Tibial nerve (tissue), 4 donors: Measurements from ENCODE around the gene RAB40A. TPM values are rescaled to one million over a fixed set of nuclear protein-coding genes. Genes with fewer than 3 reads are reported as not detected.

Experiments used
- DNase-seq, 2 donors: peaks; one replicate each; pipeline ENCODE4 v3.0.0-alpha.2; 2019; ENCODE audit warnings: low spot score in 2 of 2
- H3K27ac ChIP-seq, 4 donors: fragments of 200-600 bp; sonication (generic) in 3 of 4; one replicate each; pipeline ENCODE4 v1.5.1; 2017 to 2019; ENCODE audit warnings: mild to moderate bottlenecking in 1 of 4
- H3K27me3 ChIP-seq, 2 donors: fragments of 200-600 bp; sonication (generic) in 1 of 2; one replicate each; pipeline versions ENCODE4 v1.5.1 to v1.6.0; 2017 to 2019
- H3K36me3 ChIP-seq, 3 donors: fragments of 200-600 bp; sonication (generic); one replicate each; pipeline ENCODE4 v1.5.1; 2018 to 2019
- H3K4me1 ChIP-seq, 4 donors: fragments of 200-600 bp; sonication (generic) in 3 of 4; one replicate each; pipeline ENCODE4 v1.5.1; 2017 to 2019
- H3K4me3 ChIP-seq, 4 donors: fragments of 200-600 bp; sonication (generic) in 3 of 4; one replicate each; pipeline ENCODE4 v1.5.1; 2017 to 2019; ENCODE audit warnings: mild to moderate bottlenecking in 1 of 4, moderate library complexity in 1 of 4
- H3K9me3 ChIP-seq, 4 donors: fragments of 200-600 bp; sonication (generic) in 3 of 4; one replicate each; pipeline ENCODE4 v1.5.1; 2017 to 2019
- EP300 ChIP-seq, 2 donors: sonication (generic); formaldehyde crosslinking; IDR thresholded peaks; one replicate each; pipeline ENCODE4 v1.6.1; 2017; ENCODE audit warnings: antibody characterized with exemption in 2 of 2, mild to moderate bottlenecking in 1 of 2
- POLR2A ChIP-seq, 2 donors: fragments of 450-650 bp; IDR thresholded peaks; one replicate each; pipeline ENCODE4 v1.6.1; 2017; ENCODE audit warnings: antibody characterized with exemption in 2 of 2, mild to moderate bottlenecking in 2 of 2, moderate library complexity in 2 of 2
- WGBS, 2 donors: methylation state at CpG; one replicate each; pipeline ENCODE4 v1.1.5; 2018; 5-methylcytosine and 5-hydroxymethylcytosine counted together
- total RNA-seq, 4 donors: library from RNA; depleted of rRNA; stranded (reverse); fragments of >200 nt; gene quantifications; one replicate each; pipeline ENCODE4 v1.1.0, GENCODE V29; 2016
- TF ChIP-seq, protein P1 (sequence below), 5 experiments: fragments of 200-600 bp in 3 of 5; fragments of 450-650 bp in 2 of 5; sonication (generic) in 3 of 5; IDR thresholded peaks; one replicate each; pipeline ENCODE4 v1.5.1; 2016 to 2019; ENCODE audit warnings: antibody characterized with exemption in 5 of 5, mild to moderate bottlenecking in 3 of 5, moderate library complexity in 2 of 5

Gene RAB40A
- total RNA-seq, 4 donors from 2014 or later, result 0.39 to 8.7 (median 3.4) TPM

DNA sequence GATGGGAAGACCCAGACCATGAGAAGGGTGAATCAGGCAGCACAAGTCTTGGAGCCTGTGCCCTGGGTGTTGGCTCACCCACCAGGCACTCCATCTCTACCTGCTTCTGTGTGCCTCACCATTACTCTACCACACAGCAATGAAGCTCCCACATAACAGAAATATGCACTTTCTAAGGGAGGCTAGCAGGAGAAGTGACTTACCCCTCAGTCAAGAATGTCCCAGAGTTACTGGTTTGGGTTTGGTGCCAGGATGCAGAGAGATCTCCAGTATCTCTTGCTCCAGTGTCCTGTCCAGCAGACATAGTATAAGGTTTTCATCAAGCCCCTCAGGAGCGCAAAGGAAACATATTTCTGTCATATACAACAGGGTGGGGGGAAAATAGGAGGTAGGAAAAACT, 11.3 kb upstream of the RAB40A start:
- peaks cover 0 to 6% (median 0%) of the 10 kb centered on the region in 4 donors for H3K4me1 ChIP-seq
- no peak overlapping the region for H3K27ac ChIP-seq
- TF ChIP-seq EP300 (IDR thresholded peaks at IDR 0.05) (no peak), POLR2A (IDR thresholded peaks at IDR 0.05) (no peak)
- peaks cover 0 to 18% of the 10 kb centered on the region in 2 donors for H3K27me3 ChIP-seq
- H3K4me3 ChIP-seq, result no peak overlapping the region
- H3K36me3 ChIP-seq, result no peaks in the 10 kb centered on the region
- WGBS, 2 donors, result 81 to 100% methylated on average over 1 of the region's 1 CpG
- H3K9me3 ChIP-seq, result no peaks in the 10 kb centered on the region
- DNase-seq, result no peak

DNA sequence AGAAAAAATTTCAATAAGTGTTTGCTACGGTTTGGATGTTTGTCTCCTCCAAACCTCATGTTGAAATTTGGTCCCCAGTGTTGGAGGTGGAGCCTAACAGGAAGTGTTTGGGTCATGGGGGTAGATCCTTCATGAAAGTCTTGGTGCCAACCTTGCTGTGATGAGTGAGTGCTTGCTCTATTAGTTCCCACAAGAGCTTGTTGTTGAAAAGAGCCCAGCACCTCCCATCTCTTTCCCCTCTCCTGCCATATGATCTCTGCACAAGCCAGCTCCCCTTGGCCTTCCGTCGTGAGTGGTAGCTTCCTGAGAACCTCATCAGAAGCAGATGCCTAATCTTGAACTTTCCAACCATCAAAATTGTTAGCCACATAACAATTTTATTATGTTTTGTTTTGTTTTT, 10.3 kb upstream of the RAB40A start:
- Histone ChIP-seq H3K9me3 (no peaks in the 10 kb centered on the region), H3K27ac (no peak overlapping the region), H3K4me1 (peaks cover 0 to 6% (median 0%) of the 10 kb centered on the region in 4 donors), H3K36me3 (no peaks in the 10 kb centered on the region), H3K4me3 (no peak overlapping the region), H3K27me3 (peaks cover 0 to 18% of the 10 kb centered on the region in 2 donors)
- WGBS, 2 donors, result 52 to 79% methylated on average over 3 of the region's 3 CpGs
- DNase-seq, result no peak
- TF ChIP-seq, protein P1, sequence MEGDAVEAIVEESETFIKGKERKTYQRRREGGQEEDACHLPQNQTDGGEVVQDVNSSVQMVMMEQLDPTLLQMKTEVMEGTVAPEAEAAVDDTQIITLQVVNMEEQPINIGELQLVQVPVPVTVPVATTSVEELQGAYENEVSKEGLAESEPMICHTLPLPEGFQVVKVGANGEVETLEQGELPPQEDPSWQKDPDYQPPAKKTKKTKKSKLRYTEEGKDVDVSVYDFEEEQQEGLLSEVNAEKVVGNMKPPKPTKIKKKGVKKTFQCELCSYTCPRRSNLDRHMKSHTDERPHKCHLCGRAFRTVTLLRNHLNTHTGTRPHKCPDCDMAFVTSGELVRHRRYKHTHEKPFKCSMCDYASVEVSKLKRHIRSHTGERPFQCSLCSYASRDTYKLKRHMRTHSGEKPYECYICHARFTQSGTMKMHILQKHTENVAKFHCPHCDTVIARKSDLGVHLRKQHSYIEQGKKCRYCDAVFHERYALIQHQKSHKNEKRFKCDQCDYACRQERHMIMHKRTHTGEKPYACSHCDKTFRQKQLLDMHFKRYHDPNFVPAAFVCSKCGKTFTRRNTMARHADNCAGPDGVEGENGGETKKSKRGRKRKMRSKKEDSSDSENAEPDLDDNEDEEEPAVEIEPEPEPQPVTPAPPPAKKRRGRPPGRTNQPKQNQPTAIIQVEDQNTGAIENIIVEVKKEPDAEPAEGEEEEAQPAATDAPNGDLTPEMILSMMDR (IDR thresholded peaks at IDR 0.05), result no peak
- TF ChIP-seq EP300 (IDR thresholded peaks at IDR 0.05), result no peak
- no peak for TF ChIP-seq POLR2A (IDR thresholded peaks at IDR 0.05)

DNA sequence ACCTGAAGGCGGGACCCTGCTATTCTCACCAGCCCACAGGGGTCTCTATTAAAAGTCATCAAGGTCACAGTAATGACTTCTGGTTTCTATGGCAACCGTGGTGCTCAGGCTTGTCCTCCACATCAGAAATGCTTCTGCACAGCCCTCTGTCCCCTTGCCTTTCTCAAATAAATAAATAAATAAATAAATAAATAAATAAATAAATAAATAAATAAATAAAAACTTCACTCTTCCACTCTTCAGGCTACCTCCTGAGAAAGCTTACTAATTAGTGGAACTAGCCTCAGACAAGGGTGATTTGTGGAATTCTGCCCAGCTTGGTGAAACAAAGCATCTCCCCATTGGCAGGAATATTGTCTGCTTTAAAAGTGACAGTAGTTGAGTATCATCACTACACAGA, 5.5 kb upstream of the RAB40A start:
- no peak for DNase-seq
- Histone ChIP-seq H3K9me3 (no peaks in the 10 kb centered on the region), H3K36me3 (peaks cover 0 to 5% (median 0%) of the 10 kb centered on the region in 3 donors), H3K27ac (no peak overlapping the region), H3K27me3 (peaks cover 0 to 18% of the 10 kb centered on the region in 2 donors), H3K4me3 (no peak overlapping the region), H3K4me1 (no peaks in the 10 kb centered on the region)
- TF ChIP-seq, protein P1 (IDR thresholded peaks at IDR 0.05), result no peak
- TF ChIP-seq EP300 (IDR thresholded peaks at IDR 0.05), result no peak
- TF ChIP-seq POLR2A (IDR thresholded peaks at IDR 0.05), result no peak
- 65 to 88% methylated on average over 2 of the region's 2 CpGs for WGBS, 2 donors

DNA sequence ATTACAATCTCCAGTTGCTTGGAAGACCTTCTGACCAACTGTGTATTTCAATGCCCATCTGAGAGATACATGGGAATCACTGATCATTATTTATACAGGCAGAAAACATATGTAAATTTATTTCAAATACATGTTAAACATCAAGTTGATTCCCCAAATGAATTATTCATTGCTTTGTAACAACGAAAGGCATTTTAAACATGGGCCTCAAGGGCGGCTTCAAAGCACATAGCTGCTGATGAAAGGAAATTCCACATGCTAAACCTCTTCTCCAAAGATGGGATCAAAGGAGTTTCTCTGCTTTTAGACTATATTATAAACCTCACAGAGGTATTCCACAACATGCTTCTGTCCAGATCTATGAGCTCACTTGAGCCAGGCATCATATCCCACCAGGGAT, 4.3 kb upstream of the RAB40A start:
- no peak overlapping the region for H3K4me3 ChIP-seq
- no peak for DNase-seq
- 65 to 72% methylated on average over 2 of the region's 2 CpGs for WGBS, 2 donors
- no peaks in the 10 kb centered on the region for H3K4me1 ChIP-seq
- peaks cover 0 to 17% of the 10 kb centered on the region in 2 donors for H3K27me3 ChIP-seq
- peaks cover 0 to 5% (median 0%) of the 10 kb centered on the region in 3 donors for H3K36me3 ChIP-seq
- H3K27ac ChIP-seq, result no peak overlapping the region
- no peak for TF ChIP-seq POLR2A (IDR thresholded peaks at IDR 0.05)
- no peak for TF ChIP-seq EP300 (IDR thresholded peaks at IDR 0.05)
- TF ChIP-seq, protein P1 (IDR thresholded peaks at IDR 0.05), result no peak
- no peaks in the 10 kb centered on the region for H3K9me3 ChIP-seq

DNA sequence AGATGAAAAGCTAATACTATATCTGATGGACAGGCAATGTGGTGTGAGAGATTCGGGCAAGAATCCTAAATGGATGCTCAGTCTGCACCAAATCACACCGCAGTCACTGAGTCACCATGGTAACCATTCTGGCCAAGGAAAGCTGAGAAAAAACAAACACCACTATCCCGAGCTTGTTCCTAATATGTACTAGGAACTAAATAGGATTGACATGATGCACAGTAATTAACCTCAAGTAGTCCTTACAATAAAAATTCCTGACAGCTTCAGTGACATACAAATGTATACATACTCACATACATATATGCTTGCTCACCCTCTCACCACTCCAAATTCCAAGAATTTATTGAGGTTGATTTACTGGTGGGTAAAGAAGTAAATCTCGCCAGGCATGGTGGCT, 1.1 kb upstream of the RAB40A start:
- Histone ChIP-seq H3K9me3 (no peaks in the 10 kb centered on the region), H3K27ac (no peak overlapping the region), H3K4me1 (no peaks in the 10 kb centered on the region), H3K27me3 (peaks cover 0 to 21% of the 10 kb centered on the region in 2 donors), H3K4me3 (no peak overlapping the region), H3K36me3 (peaks cover 0 to 5% (median 0%) of the 10 kb centered on the region in 3 donors)
- WGBS, 2 donors, result 60 to 63% methylated on average over 4 of the region's 4 CpGs
- no peak for DNase-seq
- TF ChIP-seq, protein P1 (IDR thresholded peaks at IDR 0.05), result no peak
- no peak for TF ChIP-seq POLR2A (IDR thresholded peaks at IDR 0.05)
- TF ChIP-seq EP300 (IDR thresholded peaks at IDR 0.05), result no peak

DNA sequence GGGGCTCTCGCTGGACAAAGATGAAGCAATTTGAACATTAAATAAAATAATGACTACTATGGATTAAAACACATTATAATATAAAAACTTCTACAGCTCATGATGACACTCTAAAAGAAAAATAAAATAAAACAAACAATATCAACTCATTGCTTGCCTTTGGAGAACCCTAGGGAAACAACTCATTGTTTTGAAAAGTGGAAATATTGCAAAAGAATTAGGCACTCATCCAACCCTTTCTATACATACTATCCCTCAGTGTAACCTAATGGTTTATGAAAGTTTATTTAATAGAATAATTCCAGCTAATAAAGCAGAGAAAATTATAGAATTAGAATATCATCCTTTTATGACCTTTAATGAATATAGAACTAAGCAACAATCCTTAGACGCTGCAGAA, 718 bp downstream of the RAB40A start:
- Histone ChIP-seq H3K36me3 (no peaks in the 10 kb centered on the region), H3K9me3 (no peaks in the 10 kb centered on the region), H3K27ac (no peak overlapping the region), H3K4me3 (no peak overlapping the region), H3K4me1 (no peaks in the 10 kb centered on the region), H3K27me3 (peaks cover 0 to 22% of the 10 kb centered on the region in 2 donors)
- no peak for DNase-seq
- WGBS, 2 donors, result 80 to 84% methylated on average over 2 of the region's 2 CpGs
- TF ChIP-seq POLR2A (IDR thresholded peaks at IDR 0.05), result no peak
- TF ChIP-seq, protein P1 (IDR thresholded peaks at IDR 0.05), result no peak
